BE2C (cell line): ENCODE measurements around the gene TMEM154.

Source experiments
- DNase-seq: peaks from one replicate; pipeline ENCODE4 v3.0.0-alpha.2; 2020
- H3K27me3 ChIP-seq: fragments of 250-450 bp; sonication (Bioruptor Pico); 2 replicates; pipeline ENCODE4 v1.5.1; 2020; ENCODE audit warnings: mild to moderate bottlenecking
- H3K36me3 ChIP-seq: fragments of 250-450 bp; sonication (Bioruptor Pico); 2 replicates; pipeline ENCODE4 v1.5.1; 2020; ENCODE audit warnings: mild to moderate bottlenecking
- H3K4me1 ChIP-seq: fragments of 250-450 bp; sonication (Bioruptor Pico); 2 replicates; pipeline ENCODE4 v1.5.1; 2020
- H3K4me3 ChIP-seq: 2 replicates; pipeline ENCODE4 v1.5.1; 2011; ENCODE audit warnings: low read depth, low read length
- H3K9me3 ChIP-seq: fragments of 250-450 bp; sonication (Bioruptor Pico); 2 replicates; pipeline ENCODE4 v1.5.1; 2020
- TF ChIP-seq, protein P1 (sequence below): IDR thresholded peaks from 2 replicates; pipeline ENCODE4 v1.5.1; 2012; ENCODE audit warnings: mild to moderate bottlenecking, low read depth, low read length

Gene TMEM154

DNA sequence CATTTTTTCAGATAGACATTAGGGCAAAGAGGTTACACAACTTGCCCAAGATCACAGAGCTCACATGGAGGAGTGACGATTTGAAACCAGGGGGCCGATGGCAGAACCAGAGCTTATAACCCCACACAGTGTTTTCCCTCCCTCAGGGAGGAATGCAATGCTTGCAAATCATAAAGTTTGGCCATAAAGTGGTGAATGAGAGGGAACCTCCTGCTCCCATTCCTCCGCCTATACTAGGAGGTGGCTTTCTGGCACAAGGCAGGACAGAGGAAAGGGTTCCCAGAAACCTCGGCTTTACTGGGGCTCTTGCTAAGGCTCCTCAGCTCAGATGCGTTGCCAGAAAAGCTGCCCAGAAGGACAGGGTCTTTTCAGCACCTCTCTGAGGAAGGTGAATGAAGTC lies 19.3 kb downstream of the TMEM154 start:
- Histone ChIP-seq H3K4me3 (no peak overlapping the region), H3K27me3 (no peaks in the 10 kb centered on the region), H3K36me3 (no peaks in the 10 kb centered on the region), H3K4me1 (no peaks in the 10 kb centered on the region), H3K9me3 (no peaks in the 10 kb centered on the region)
- TF ChIP-seq, protein P1, sequence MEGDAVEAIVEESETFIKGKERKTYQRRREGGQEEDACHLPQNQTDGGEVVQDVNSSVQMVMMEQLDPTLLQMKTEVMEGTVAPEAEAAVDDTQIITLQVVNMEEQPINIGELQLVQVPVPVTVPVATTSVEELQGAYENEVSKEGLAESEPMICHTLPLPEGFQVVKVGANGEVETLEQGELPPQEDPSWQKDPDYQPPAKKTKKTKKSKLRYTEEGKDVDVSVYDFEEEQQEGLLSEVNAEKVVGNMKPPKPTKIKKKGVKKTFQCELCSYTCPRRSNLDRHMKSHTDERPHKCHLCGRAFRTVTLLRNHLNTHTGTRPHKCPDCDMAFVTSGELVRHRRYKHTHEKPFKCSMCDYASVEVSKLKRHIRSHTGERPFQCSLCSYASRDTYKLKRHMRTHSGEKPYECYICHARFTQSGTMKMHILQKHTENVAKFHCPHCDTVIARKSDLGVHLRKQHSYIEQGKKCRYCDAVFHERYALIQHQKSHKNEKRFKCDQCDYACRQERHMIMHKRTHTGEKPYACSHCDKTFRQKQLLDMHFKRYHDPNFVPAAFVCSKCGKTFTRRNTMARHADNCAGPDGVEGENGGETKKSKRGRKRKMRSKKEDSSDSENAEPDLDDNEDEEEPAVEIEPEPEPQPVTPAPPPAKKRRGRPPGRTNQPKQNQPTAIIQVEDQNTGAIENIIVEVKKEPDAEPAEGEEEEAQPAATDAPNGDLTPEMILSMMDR = no peak
- DNase-seq = no peak

DNA sequence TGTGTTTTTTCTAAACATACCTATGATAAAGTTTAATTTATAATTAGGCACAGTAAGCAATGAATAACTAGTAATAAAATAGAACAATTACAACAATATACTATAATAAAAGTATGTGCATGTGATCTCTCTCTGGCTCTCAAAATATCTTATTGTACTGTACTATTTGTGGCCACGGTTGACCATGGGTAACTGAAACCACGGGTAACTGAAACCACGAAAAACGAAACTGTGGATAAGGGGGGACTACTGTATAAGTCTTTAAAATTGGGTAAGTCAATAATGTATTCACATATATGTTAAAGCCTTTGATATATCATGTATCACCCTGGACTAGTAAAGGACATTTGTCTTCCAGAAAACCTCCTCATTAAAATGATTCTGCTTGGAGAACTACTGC lies 20.0 kb downstream of the TMEM154 start:
- no peak overlapping the region for H3K4me3 ChIP-seq
- no peaks in the 10 kb centered on the region for H3K9me3 ChIP-seq
- no peak for DNase-seq
- no peaks in the 10 kb centered on the region for H3K27me3 ChIP-seq
- H3K4me1 ChIP-seq = no peaks in the 10 kb centered on the region
- H3K36me3 ChIP-seq = no peaks in the 10 kb centered on the region
- TF ChIP-seq, protein P1 = no peak

DNA sequence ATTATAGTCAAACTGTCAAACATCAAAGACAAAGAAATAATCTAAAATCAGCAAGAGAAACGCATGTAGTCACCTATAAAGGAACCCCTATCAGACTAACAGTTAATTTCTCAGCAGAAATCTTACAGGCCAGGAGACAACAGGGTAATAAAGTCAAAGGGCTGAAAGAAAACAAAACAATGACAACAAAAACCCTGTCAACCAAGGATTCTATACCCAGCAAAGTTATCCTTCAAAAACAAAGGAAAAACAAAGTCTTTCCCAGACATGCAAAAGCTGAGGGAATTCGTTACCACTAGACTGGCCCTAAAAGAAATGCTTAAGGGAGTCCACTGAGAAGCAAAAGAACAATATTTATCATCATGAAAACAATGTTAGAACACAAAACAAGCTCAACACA lies 22.1 kb downstream of the TMEM154 start:
- Histone ChIP-seq H3K4me1 (no peaks in the 10 kb centered on the region), H3K9me3 (no peaks in the 10 kb centered on the region), H3K4me3 (no peak overlapping the region), H3K36me3 (no peaks in the 10 kb centered on the region), H3K27me3 (no peaks in the 10 kb centered on the region)
- DNase-seq = no peak
- TF ChIP-seq, protein P1 = no peak

DNA sequence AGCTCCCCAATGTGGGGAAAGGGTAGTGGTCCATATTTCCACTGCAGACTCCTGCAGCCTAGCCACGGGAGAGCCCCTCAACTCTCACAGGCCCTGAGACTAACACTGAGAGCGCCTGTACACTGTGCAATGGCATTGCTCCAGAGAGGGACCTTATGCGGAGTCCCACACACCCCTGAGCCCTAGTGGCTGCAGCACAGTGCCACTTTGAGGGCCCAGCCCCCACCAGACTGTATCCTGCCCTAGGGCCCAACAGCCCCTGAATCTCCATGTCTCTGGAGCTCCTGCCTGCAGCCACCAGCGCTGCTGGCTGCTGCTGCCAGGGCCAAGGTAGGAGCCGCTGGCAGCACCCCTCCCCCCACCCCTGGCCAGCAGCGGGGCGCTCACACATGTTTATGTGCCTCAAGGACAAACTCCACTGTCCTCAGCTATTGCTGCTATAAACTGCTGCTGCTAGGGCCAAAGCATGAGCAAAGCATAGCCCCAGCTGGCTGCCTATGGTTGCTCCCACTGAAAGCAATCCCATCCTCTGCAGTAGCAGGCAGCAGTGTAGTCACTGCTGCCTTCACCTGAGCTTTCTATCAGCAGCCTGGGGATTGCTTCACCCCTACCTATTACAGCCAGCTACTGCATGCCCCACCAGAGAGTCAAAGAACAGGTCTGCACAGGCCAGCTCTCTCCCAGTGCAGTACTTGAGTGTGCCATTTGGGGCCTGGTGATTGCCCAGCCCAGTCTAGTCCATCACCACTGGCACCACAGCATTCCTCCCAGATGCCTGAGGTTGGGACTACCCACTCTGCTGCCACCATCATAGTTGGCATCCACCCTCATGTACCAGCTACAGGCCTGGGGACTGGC lies 24.3 kb downstream of the TMEM154 start:
- H3K4me3 ChIP-seq = no peak overlapping the region
- H3K36me3 ChIP-seq = no peaks in the 10 kb centered on the region
- no peaks in the 10 kb centered on the region for H3K27me3 ChIP-seq
- H3K4me1 ChIP-seq = no peaks in the 10 kb centered on the region
- no peaks in the 10 kb centered on the region for H3K9me3 ChIP-seq
- TF ChIP-seq, protein P1 = no peak
- DNase-seq = no peak

DNA sequence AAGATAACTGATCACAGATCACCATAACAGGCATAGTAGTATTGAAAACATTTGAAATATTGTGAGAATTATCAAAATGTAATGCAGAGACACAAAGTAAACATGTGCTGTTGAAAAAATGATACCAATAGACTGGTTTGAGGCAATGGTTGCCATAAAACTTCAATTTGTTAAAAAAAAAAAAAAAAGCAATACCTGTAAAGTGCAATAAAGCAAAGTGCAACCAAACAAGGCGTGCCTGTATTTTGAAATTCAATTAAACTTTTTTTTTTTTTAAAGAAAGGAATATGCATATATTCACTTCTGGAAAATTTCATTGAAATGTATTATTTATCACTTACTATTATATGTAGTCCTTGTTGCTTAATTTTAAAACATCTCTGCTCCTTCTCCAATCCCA lies 27.7 kb downstream of the TMEM154 start:
- H3K4me3 ChIP-seq = no peak overlapping the region
- H3K9me3 ChIP-seq = no peaks in the 10 kb centered on the region
- no peak for DNase-seq
- TF ChIP-seq, protein P1 = no peak
- no peaks in the 10 kb centered on the region for H3K36me3 ChIP-seq
- no peaks in the 10 kb centered on the region for H3K27me3 ChIP-seq
- no peaks in the 10 kb centered on the region; the same call in 1 of the 2 replicates for H3K4me1 ChIP-seq

DNA sequence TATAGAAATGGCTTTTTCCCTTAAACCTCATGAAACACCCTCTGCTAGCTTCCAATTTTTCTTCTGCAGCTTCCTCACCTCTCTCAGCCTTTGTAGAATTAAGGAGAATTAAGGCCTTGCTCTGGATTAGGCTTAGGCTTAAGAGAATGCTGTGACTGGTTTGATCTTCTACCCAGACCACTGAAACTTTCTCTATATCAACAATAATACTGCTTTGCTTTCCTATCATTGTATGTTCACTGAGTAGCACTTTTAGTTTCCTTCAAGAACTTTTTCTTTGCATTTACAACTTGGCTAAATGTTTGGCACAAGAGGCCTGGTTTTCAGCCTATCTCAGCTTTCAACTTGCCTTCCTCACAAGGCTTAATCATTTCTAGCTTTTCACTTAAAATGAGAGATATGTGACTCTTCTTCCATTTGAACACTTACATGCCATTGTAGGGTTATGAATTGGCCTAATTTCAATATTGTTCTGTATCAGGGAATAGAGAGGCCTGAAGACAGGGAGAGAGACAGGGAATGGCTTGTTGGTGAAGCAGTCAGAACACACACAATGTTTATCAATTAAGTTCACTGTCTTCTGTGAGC lies 28.2 kb downstream of the TMEM154 start:
- TF ChIP-seq, protein P1 = no peak
- Histone ChIP-seq H3K27me3 (no peaks in the 10 kb centered on the region), H3K4me1 (no peaks in the 10 kb centered on the region; the same call in 1 of the 2 replicates), H3K36me3 (no peaks in the 10 kb centered on the region), H3K9me3 (no peaks in the 10 kb centered on the region), H3K4me3 (no peak overlapping the region)
- no peak for DNase-seq
